ENCODE measurements around the gene USP5.
"Not testable (repeated sequence)": the region's sequence is repeated elsewhere in the genome, so short reads cannot be mapped to it uniquely, and the experiment has no call there.

USP5 gene

DNA sequence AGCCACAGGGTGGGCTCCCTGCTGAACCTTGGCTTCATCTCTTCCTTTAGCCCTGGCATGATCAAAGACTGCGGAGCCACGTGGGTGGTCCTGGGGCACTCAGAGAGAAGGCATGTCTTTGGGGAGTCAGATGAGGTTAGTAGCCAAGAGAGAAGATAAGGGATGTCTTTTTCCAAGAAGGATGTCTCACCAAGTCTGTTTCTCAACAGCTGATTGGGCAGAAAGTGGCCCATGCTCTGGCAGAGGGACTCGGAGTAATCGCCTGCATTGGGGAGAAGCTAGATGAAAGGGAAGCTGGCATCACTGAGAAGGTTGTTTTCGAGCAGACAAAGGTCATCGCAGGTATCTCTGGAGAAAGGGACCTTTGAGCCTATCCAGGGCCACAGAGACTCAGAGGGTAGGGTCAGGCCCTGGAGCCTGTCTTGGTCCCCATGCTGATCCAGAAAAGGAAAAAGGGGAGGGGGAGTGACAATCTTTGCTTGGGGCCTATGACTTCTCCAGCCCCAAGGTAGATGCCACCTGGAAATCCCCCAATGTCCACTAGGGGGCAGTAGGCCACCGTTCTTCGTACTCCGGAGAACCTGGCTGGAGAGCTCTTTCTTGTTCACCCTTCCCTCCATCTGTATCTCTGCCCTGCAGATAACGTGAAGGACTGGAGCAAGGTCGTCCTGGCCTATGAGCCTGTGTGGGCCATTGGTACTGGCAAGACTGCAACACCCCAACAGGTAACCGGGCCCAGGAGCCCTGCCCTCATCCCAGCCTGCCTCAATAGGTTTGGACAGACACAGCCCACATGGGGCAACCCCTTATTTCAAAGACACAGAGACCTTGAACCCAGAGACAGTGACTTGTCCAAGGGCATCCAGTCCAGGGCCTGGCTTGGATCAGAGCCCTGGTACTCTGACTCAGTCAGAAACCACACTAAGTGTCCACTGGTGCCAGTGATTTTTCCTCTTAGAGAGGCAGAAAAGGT lies 17.4 kb downstream of the USP5 start:
- Histone ChIP-seq H3K36me3 (ENCODE audit: control insufficient read depth, insufficient read depth, low read length) (peaks cover 43% of the 10 kb centered on the region), H3K9ac (ENCODE audit: low read depth, low read length) (peak overlapping the region; percentile 89), H3K4me3 (ENCODE audit: low read depth, low read length) (peak overlapping the region; percentile 95), H3K27me3 (ENCODE audit: control insufficient read depth, insufficient read depth, low read length) (no peaks in the 10 kb centered on the region), H3K4me1 (ENCODE audit: control insufficient read depth, insufficient read depth, low read length) (peaks cover 13% of the 10 kb centered on the region), H3K9me3 (ENCODE audit: control insufficient read depth, insufficient read depth, low read length) (no peaks in the 10 kb centered on the region)

DNA sequence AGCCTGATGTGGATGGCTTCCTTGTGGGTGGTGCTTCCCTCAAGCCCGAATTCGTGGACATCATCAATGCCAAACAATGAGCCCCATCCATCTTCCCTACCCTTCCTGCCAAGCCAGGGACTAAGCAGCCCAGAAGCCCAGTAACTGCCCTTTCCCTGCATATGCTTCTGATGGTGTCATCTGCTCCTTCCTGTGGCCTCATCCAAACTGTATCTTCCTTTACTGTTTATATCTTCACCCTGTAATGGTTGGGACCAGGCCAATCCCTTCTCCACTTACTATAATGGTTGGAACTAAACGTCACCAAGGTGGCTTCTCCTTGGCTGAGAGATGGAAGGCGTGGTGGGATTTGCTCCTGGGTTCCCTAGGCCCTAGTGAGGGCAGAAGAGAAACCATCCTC lies 18.4 kb downstream of the USP5 start:
- H3K27me3 ChIP-seq (ENCODE audit: control insufficient read depth, insufficient read depth, low read length); H3K9me3 ChIP-seq (ENCODE audit: control insufficient read depth, insufficient read depth, low read length): not testable (repeated sequence)
- peak overlapping the region; percentile 47 for H3K9ac ChIP-seq (ENCODE audit: low read depth, low read length)
- H3K36me3 ChIP-seq (ENCODE audit: control insufficient read depth, insufficient read depth, low read length) = peaks cover 34% of the 10 kb centered on the region
- peak overlapping the region; percentile 18 for H3K4me3 ChIP-seq (ENCODE audit: low read depth, low read length)
- H3K4me1 ChIP-seq (ENCODE audit: control insufficient read depth, insufficient read depth, low read length) = peaks cover 13% of the 10 kb centered on the region

DNA sequence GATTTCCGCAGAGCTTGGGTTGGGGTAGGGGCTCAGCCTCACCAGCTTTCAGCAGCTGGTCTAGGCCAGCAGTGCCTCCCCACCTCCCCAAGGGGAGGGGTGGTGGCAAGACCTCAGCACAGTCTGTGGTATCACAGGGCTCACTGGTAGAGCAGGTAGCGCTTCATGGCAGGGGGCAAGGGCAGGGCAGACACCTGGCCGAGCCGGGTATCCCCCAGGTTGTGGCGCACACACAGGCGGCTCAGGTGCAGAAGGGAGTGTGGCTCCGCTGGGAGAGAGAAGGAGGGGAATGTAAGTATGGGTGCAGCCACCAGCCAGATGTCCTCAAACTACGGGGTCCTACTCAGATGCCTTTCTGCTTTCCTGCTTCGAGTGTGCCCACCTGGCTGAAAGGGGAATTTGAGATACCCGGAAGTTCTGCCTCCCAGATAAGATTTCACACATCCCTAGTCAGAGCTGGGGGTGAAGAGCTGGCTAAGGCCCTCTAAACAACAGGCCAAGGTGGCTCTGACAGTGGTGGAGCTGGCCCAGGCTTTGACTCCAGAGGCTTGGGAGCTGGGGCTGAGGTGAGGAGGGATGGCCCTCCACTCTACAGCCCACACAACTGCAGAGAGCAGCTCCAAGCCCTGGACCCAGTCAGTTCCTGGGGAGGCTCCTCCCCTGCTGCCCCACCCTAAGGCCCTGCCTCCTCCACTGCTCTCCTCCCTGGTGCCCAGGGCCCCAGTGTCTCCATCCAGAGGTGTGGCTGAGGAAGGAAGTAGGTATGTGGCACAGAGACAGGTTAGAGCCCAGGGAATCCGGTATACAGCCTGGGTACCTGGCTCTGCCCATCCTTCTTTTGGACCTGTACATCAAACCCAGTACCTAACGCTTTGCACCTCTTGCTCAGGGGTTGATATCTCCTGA lies 19.4 kb downstream of the USP5 start:
- Histone ChIP-seq H3K36me3 (ENCODE audit: control insufficient read depth, insufficient read depth, low read length) (peaks cover 37% of the 10 kb centered on the region), H3K4me3 (ENCODE audit: low read depth, low read length) (peak overlapping the region; percentile 97), H3K27me3 (ENCODE audit: control insufficient read depth, insufficient read depth, low read length) (no peaks in the 10 kb centered on the region), H3K4me1 (ENCODE audit: control insufficient read depth, insufficient read depth, low read length) (peaks cover 8% of the 10 kb centered on the region), H3K9me3 (ENCODE audit: control insufficient read depth, insufficient read depth, low read length) (no peaks in the 10 kb centered on the region), H3K9ac (ENCODE audit: low read depth, low read length) (peak overlapping the region; percentile 68)

DNA sequence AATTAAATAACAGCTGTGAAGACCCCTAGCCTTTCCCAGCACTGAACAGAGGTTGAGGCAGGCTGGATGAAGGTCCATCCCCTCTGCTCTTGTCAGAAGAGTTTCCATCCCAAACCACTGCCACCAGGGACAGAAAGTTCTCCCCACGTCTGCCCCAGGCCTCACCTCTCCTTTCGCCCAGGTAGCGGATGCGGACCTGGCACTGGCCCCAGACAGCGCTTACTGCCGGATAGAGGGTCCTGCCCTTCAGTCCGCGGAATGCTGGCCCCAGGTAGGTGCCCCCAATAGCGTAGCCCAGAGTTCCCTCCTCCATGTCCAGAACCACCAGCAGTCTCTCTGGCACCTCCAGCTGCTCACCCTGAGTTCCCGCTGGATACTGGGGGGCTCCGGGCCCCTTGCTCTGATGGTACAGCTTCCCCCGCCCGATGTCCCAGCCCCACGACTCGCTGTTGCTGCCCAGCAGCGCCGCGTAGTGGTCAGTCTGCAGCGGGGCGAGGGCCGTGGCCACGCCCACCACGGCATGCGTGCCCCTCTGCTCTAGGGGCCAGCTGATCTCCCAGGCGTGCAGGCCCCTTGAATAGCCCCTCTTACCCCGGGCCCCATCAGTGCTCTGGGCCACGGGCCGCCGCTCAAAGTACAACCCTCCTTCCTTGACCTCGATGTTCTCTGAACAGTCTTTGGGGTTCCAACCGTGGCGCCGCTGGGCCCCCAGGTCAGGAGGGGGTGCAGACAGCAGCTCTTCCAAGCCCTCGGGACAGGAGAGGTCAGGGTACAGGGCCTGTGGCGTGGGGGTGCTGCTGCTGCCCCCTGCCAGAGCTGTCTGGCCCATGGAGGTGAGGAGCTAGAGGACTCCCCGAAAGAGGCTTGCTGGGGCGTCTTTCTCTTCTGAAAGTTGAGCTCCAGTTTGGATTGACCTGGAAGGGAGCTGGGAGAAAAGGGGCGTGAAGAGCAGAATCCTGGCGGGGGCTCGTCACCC lies 20.4 kb downstream of the USP5 start:
- peaks cover 3% of the 10 kb centered on the region for H3K4me1 ChIP-seq (ENCODE audit: control insufficient read depth, insufficient read depth, low read length)
- H3K27me3 ChIP-seq (ENCODE audit: control insufficient read depth, insufficient read depth, low read length) = no peaks in the 10 kb centered on the region
- H3K9ac ChIP-seq (ENCODE audit: low read depth, low read length) = peak overlapping the region; percentile 89
- H3K36me3 ChIP-seq (ENCODE audit: control insufficient read depth, insufficient read depth, low read length) = peaks cover 37% of the 10 kb centered on the region
- peak overlapping the region; percentile 97 for H3K4me3 ChIP-seq (ENCODE audit: low read depth, low read length)
- H3K9me3 ChIP-seq (ENCODE audit: control insufficient read depth, insufficient read depth, low read length) = no peaks in the 10 kb centered on the region

DNA sequence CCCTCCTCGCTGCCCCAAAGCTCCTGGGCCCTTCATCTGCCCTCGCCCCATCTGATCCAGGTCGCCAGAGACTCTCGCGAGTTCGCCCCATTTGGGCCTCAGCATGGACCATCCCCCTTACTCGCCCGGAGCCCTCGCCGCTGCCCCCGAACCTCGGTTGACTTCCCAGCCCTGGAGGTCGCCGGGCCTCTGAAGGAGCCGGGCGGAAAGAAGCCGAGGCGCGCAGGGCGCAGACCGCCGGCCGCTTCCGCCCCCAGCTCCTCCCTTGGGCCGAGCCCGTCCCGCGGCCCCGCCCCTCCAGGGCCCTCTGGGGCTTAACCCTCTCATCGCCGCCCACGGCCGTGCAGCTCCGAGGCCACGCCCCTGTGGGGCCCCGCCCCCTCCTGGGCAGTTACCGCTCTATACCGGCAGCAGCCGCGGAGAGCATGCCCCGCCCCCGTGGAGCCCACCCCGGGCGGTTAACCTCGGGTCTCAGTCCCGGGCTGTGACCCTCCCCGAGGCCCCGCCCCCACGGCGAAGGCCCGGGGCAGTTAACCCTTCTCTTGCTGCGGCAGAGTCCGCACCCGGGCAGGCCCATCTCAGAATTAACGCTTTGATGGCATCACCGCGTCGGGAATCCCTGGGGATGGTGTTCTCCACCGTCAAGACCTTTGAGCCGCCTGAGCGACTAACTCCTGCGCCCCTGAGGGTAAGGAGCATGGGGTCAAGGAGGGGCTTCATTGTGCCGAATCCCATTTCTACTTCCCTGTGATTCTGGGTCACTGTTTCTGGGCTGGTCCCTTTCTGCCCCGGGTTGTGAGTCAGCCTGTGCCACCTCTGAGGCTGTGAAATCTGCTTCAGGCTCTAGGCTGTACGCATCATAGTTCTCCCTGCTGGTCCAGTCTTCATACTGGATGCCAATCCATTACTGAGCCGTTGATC lies 21.4 kb downstream of the USP5 start, which contains the start of gene SPSB2:
TSS of gene SPSB2 (minus strand) at position 210 of the 921 bp plus-strand sequence. CDS start 402 bp downstream, outside the sequence.
- H3K9me3 ChIP-seq (ENCODE audit: control insufficient read depth, insufficient read depth, low read length) = no peaks in the 10 kb centered on the region
- peaks cover 37% of the 10 kb centered on the region for H3K36me3 ChIP-seq (ENCODE audit: control insufficient read depth, insufficient read depth, low read length)
- H3K4me1 ChIP-seq (ENCODE audit: control insufficient read depth, insufficient read depth, low read length) = peaks cover 3% of the 10 kb centered on the region
- H3K9ac ChIP-seq (ENCODE audit: low read depth, low read length) = peak within 1 kb of the TSS; percentile 89
- no peaks in the 10 kb centered on the region for H3K27me3 ChIP-seq (ENCODE audit: control insufficient read depth, insufficient read depth, low read length)
- H3K4me3 ChIP-seq (ENCODE audit: low read depth, low read length) = peak within 1 kb of the TSS; percentile 97

DNA sequence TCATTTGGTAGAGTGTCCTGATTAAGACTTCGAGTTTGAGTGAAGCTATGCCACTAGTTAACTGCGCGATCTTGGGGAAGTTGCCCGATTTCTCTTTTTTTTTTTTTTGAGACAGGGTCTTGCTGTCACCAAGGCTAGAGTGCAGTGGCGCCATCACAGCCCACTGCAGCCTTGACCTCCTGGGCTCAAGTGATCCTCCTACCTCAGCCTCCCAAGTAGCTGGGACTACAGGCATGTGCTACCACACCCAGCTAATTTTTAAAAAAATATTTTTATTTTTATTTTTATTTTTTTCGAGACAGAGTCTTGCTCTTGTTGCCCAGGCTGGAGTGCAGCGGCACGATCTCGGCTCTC lies 22.0 kb downstream of the USP5 start:
- not testable (repeated sequence) for H3K9ac ChIP-seq (ENCODE audit: low read depth, low read length); H3K27me3 ChIP-seq (ENCODE audit: control insufficient read depth, insufficient read depth, low read length); H3K4me1 ChIP-seq (ENCODE audit: control insufficient read depth, insufficient read depth, low read length); H3K9me3 ChIP-seq (ENCODE audit: control insufficient read depth, insufficient read depth, low read length)
- peaks cover 33% of the 10 kb centered on the region for H3K36me3 ChIP-seq (ENCODE audit: control insufficient read depth, insufficient read depth, low read length)
- peak overlapping the region; percentile 55 for H3K4me3 ChIP-seq (ENCODE audit: low read depth, low read length)

DNA sequence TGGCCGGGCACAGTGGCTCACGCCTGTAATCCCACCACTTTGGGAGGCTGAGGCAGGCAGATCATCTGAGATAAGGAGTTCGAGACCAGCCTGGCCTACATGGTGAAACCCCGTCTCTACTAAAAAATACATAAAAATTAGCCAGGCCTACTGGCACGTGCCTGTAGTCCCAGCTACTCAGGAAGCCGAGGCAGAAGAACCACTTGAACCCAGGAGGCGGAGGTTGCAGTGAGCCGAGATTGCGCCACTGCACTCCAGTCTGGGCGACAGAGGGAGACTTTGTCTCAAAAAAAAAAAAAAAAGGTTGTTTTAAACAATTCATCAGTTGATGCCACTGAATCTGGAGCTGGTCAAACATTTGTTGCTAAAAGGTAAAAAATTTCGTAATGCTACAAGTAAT lies 27.9 kb downstream of the USP5 start:
- H3K9me3 ChIP-seq (ENCODE audit: control insufficient read depth, insufficient read depth, low read length); H3K27me3 ChIP-seq (ENCODE audit: control insufficient read depth, insufficient read depth, low read length); H3K9ac ChIP-seq (ENCODE audit: low read depth, low read length); H3K4me3 ChIP-seq (ENCODE audit: low read depth, low read length); H3K36me3 ChIP-seq (ENCODE audit: control insufficient read depth, insufficient read depth, low read length); H3K4me1 ChIP-seq (ENCODE audit: control insufficient read depth, insufficient read depth, low read length): not testable (repeated sequence)

DNA sequence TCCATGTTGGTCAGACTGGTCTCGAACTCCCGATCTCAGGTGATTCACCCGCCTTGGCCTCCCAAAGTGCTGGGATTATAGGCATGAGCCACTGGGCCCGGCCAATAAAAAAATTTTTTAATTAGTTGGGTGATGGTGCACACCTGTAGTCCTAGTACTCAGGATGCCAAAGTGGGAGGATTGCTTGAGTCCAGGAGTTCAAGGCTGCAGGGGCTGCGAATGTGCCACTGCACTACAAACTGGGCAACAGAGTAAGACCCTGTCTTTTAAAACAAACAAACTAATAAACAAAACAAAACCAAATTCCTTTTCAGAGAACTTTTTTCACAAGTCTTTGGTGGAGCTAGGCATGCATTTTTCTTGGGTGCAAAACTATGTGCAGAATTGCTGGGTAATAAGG lies 31.3 kb downstream of the USP5 start:
- Histone ChIP-seq H3K9me3 (ENCODE audit: control insufficient read depth, insufficient read depth, low read length) (no peaks in the 10 kb centered on the region), H3K9ac (ENCODE audit: low read depth, low read length) (no peak overlapping the region), H3K27me3 (ENCODE audit: control insufficient read depth, insufficient read depth, low read length) (no peaks in the 10 kb centered on the region), H3K36me3 (ENCODE audit: control insufficient read depth, insufficient read depth, low read length) (peaks cover 7% of the 10 kb centered on the region), H3K4me3 (ENCODE audit: low read depth, low read length) (no peak overlapping the region), H3K4me1 (ENCODE audit: control insufficient read depth, insufficient read depth, low read length) (peaks cover 9% of the 10 kb centered on the region)

DNA sequence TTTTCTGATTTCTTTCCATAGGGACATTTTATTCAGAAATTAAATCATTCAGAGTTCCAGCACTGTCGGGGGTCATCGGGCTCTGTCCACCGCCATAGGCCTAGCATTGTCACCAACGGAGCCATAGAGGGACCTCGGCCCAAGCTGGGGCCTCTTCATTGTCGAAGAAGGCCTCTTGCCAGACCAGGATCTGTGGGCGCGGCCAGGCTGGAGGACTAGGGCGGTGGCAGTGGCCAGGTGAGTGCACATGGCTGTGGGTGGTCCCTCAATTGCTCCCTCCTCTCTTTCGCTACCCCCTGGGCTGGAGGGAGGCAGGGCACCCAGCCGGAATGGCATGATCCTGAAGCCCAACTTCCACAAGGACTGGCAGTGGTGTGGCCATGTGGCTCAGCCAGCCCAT lies 31.7 kb downstream of the USP5 start:
- Histone ChIP-seq H3K9me3 (ENCODE audit: control insufficient read depth, insufficient read depth, low read length) (no peaks in the 10 kb centered on the region), H3K27me3 (ENCODE audit: control insufficient read depth, insufficient read depth, low read length) (no peaks in the 10 kb centered on the region), H3K36me3 (ENCODE audit: control insufficient read depth, insufficient read depth, low read length) (peaks cover 7% of the 10 kb centered on the region)

DNA sequence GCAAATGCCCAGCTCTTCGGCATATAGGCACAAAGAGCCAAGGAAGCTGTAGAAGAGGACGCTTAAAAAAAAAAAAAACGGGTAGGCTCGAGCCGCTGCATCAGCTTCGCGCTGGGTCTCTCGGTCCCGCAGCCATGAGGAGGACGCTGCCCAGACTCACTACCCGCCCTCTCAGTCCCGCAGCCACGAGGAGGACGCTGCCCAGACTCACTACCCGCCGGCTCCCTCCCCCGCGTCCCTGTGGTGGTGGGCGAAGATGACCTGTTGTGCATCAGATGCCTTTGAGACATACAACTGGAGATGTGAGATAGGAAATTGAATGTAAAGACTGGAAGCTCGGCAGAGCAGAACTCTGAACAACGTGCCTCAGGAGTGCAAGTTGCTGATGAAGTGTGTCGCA lies 32.6 kb downstream of the USP5 start:
- H3K9me3 ChIP-seq (ENCODE audit: control insufficient read depth, insufficient read depth, low read length) = no peaks in the 10 kb centered on the region
- H3K36me3 ChIP-seq (ENCODE audit: control insufficient read depth, insufficient read depth, low read length) = peaks cover 7% of the 10 kb centered on the region
- H3K4me1 ChIP-seq (ENCODE audit: control insufficient read depth, insufficient read depth, low read length) = peaks cover 13% of the 10 kb centered on the region
- no peaks in the 10 kb centered on the region for H3K27me3 ChIP-seq (ENCODE audit: control insufficient read depth, insufficient read depth, low read length)
- no peak overlapping the region for H3K9ac ChIP-seq (ENCODE audit: low read depth, low read length)
- H3K4me3 ChIP-seq (ENCODE audit: low read depth, low read length) = no peak overlapping the region

More for the DNA sequence above, 31.7 kb downstream of the USP5 start:
- Histone ChIP-seq H3K4me3 (ENCODE audit: low read depth, low read length) (no peak overlapping the region), H3K4me1 (ENCODE audit: control insufficient read depth, insufficient read depth, low read length) (peaks cover 13% of the 10 kb centered on the region), H3K9ac (ENCODE audit: low read depth, low read length) (no peak overlapping the region)

All from iPS-15b (cell line).